ENCODE data around the gene MIER2.

DNA sequence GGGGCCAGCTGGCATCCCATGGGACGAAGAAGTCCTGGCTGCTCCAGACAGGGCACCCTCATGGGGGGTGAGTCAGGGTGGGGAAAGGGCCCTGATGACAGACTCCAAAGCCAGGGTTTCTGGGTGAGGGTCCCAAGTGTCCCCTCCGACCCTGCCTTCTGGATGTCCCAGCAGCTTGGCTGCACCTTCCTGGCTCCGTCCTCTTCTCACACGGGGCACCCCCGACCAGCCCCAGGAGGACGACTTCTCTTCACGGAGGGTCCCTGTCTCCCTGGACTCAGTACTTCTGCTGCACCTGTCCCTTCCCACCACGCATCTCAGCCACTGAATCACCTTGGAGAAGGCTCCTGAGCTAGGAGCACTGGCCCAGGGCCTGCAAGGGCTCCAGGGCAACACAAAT, 19.9 kb downstream of the MIER2 start:
- TF ChIP-seq ATF2 (tag by site-specific recombination; IDR thresholded peaks at IDR 0.05; ENCODE audit: low read depth) (no peak), HOXA7 (CRISPR knock-in tag; IDR thresholded peaks at IDR 0.05; ENCODE audit: borderline replicate concordance) (no peak), CTCF (tag by site-specific recombination; IDR thresholded peaks at IDR 0.05) (no peak), ZNF768 (tag by site-specific recombination; IDR thresholded peaks at IDR 0.05) (no peak), ZNF513 (tag by site-specific recombination; IDR thresholded peaks at IDR 0.05) (no peak)
- TF ChIP-seq, protein P1, sequence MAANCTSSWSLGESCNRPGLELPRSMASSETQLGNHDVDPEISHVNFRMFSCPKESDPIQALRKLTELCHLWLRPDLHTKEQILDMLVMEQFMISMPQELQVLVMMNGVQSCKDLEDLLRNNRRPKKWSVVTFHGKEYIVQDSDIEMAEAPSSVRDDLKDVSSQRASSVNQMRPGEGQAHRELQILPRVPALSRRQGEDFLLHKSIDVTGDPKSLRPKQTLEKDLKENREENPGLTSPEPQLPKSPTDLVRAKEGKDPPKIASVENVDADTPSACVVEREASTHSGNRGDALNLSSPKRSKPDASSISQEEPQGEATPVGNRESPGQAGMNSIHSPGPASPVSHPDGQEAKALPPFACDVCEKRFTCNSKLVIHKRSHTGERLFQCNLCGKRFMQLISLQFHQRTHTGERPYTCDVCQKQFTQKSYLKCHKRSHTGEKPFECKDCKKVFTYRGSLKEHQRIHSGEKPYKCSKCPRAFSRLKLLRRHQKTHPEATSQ (tag by site-specific recombination; IDR thresholded peaks at IDR 0.05) = no peak
- TF ChIP-seq, protein P2, sequence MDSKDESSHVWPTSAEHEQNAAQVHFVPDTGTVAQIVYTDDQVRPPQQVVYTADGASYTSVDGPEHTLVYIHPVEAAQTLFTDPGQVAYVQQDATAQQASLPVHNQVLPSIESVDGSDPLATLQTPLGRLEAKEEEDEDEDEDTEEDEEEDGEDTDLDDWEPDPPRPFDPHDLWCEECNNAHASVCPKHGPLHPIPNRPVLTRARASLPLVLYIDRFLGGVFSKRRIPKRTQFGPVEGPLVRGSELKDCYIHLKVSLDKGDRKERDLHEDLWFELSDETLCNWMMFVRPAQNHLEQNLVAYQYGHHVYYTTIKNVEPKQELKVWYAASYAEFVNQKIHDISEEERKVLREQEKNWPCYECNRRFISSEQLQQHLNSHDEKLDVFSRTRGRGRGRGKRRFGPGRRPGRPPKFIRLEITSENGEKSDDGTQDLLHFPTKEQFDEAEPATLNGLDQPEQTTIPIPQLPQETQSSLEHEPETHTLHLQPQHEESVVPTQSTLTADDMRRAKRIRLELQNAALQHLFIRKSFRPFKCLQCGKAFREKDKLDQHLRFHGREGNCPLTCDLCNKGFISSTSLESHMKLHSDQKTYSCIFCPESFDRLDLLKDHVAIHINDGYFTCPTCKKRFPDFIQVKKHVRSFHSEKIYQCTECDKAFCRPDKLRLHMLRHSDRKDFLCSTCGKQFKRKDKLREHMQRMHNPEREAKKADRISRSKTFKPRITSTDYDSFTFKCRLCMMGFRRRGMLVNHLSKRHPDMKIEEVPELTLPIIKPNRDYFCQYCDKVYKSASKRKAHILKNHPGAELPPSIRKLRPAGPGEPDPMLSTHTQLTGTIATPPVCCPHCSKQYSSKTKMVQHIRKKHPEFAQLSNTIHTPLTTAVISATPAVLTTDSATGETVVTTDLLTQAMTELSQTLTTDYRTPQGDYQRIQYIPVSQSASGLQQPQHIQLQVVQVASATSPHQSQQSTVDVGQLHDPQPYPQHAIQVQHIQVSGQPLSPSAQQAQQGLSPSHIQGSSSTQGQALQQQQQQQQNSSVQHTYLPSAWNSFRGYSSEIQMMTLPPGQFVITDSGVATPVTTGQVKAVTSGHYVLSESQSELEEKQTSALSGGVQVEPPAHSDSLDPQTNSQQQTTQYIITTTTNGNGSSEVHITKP (tag by site-specific recombination; IDR thresholded peaks at IDR 0.05) = no peak

All from HEK293 (cell line).